ENCODE results near the gene PRADC1. TPM values are rescaled to one million over a fixed set of nuclear protein-coding genes. Genes with fewer than 3 reads are reported as not detected.
A peak's percentile ranks its signal among the peaks of the same experiment; 100 is the strongest.

Gene PRADC1
- polyA plus RNA-seq (2012; ENCODE audit: missing spikeins): 9.5 TPM

DNA sequence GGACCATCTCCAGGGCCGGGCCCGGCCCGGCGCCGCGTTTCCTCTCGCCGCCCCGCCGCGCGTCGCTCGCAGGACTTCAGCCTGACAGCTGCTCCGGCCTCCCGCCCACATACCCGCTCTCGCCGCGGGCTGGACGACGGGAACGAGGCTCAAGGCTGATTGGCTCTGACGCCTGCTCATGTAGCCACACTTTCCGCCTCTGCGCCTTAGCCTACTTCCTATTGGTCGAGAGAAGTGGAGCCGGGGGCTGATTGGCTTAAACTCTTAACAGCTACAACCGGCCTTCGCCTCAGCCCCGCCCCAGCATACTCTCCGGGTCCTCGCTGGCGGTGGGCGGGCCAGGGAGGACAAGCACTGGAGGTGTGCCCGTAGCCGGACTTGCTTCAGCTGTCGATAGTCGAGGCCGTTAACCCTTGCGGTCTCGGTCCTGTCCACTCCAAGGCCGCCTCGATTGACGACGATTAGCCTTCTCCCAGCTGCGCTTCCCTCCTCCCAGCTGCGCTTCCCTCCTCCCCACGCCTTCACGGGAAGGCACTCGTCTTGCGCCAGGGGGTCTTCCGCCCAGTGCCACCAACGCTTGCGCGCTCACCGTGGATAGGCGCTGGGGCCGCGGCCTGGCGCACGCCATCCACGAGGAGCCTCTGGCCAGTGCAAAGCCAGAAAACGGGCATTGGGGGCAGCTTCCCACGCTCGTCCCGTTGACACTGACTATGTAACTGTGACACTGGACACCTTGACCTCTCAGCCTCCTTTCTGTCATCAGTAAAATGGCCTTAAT lies at the start of gene PRADC1:
PRADC1 (minus strand) TSS at position 86 of the 778 bp plus-strand sequence; CDS start at position 7, 79 bp downstream.
- FAIRE-seq (peak; percentile 94), DNase-seq (ENCODE audit: insufficient read length) (peak; percentile 97)
- TF ChIP-seq POLR2AphosphoS5 (IDR thresholded peaks at IDR 0.05; ENCODE audit: low read depth, low read length) (peak; percentile 45; the same call in 1 of the 2 replicates), TAF1 (IDR thresholded peaks at IDR 0.05; ENCODE audit: borderline replicate concordance, low read depth, low read length) (no peak), POLR2A (IDR thresholded peaks at IDR 0.05; ENCODE audit: low read depth, low read length) (peak; percentile 62; the same call in 1 of the 2 replicates)

GRCh38 chr2:73281244-73281643 lies 48.2 kb upstream of the PRADC1 start:
- TF ChIP-seq POLR2AphosphoS5 (IDR thresholded peaks at IDR 0.05; ENCODE audit: low read depth, low read length): no peak
- no peak for TF ChIP-seq TAF1 (IDR thresholded peaks at IDR 0.05; ENCODE audit: borderline replicate concordance, low read depth, low read length)
- no peak for TF ChIP-seq POLR2A (IDR thresholded peaks at IDR 0.05; ENCODE audit: low read depth, low read length)
- no peak for DNase-seq (ENCODE audit: insufficient read length)

GRCh38 chr2:73279852-73280251 lies 46.8 kb upstream of the PRADC1 start:
- no peak for TF ChIP-seq POLR2AphosphoS5 (IDR thresholded peaks at IDR 0.05; ENCODE audit: low read depth, low read length)
- no peak for TF ChIP-seq TAF1 (IDR thresholded peaks at IDR 0.05; ENCODE audit: borderline replicate concordance, low read depth, low read length)
- no peak for TF ChIP-seq POLR2A (IDR thresholded peaks at IDR 0.05; ENCODE audit: low read depth, low read length)
- DNase-seq (ENCODE audit: insufficient read length): no peak
- no peak for FAIRE-seq

More at GRCh38 chr2:73281244-73281643, 48.2 kb upstream of the PRADC1 start:
- no peak for FAIRE-seq

DNA sequence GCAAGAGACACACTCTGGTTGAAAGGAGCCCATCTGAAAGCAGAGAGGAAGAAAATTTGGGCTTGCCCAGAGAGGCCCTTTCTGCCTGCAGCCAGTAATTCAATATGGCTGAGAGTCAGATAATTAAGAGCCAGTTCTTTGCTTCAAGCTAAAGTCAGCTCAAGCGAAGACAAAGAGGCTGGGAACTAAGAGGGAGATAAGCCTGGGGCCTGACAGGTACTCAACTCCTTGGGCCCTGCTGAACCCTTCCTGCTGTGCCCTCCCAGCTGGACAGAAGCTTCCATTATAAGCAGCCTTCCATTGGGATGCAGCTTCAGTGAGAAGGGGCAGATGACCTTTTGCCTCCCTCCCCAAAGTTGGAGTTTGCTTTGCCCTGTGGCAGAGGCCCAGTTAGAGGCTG lies 39.2 kb upstream of the PRADC1 start:
- FAIRE-seq (no peak), DNase-seq (ENCODE audit: insufficient read length) (no peak)
- TF ChIP-seq POLR2A (IDR thresholded peaks at IDR 0.05; ENCODE audit: low read depth, low read length): no peak
- no peak for TF ChIP-seq POLR2AphosphoS5 (IDR thresholded peaks at IDR 0.05; ENCODE audit: low read depth, low read length)
- TF ChIP-seq TAF1 (IDR thresholded peaks at IDR 0.05; ENCODE audit: borderline replicate concordance, low read depth, low read length): no peak

DNA sequence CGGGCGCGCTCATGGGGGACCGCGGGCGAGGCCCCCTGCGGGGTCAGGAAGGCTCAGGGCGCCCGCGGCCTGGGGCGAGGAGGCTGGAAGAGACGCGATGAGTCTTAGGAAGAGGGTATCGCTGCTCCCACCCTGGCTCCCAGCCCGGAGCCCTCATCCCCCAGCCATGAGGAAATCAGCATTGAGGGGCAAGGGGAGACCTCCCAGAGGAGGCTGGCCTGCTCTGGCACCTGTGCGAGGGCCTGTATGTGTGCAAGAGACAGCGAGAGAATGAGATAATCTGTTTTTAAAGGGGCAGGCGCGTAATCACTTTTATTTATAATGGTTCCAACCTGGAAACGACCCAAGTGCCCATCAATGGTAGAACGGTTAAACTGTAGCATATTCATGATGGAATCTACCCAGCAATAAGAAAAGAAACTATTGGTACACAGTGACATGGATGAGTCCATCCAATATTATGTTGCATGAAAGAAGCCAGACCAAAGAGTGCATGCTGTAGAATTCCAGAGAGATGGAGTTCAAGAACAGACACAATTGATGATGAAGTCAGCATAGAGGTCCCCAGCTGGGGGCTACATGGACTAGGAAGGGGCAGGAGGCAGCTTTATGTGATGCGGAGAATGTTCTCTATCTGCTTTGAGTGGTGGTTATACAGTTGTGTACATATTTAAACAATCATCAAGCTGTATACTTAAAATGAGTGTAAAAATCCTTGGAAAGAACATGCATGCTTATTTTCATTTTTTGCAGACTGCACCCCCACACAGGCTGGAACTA lies 36.8 kb upstream of the PRADC1 start:
- DNase-seq (ENCODE audit: insufficient read length): no peak
- TF ChIP-seq POLR2AphosphoS5 (IDR thresholded peaks at IDR 0.05; ENCODE audit: low read depth, low read length): no peak
- TF ChIP-seq TAF1 (IDR thresholded peaks at IDR 0.05; ENCODE audit: borderline replicate concordance, low read depth, low read length): no peak
- no peak for TF ChIP-seq POLR2A (IDR thresholded peaks at IDR 0.05; ENCODE audit: low read depth, low read length)
- no peak for FAIRE-seq

DNA sequence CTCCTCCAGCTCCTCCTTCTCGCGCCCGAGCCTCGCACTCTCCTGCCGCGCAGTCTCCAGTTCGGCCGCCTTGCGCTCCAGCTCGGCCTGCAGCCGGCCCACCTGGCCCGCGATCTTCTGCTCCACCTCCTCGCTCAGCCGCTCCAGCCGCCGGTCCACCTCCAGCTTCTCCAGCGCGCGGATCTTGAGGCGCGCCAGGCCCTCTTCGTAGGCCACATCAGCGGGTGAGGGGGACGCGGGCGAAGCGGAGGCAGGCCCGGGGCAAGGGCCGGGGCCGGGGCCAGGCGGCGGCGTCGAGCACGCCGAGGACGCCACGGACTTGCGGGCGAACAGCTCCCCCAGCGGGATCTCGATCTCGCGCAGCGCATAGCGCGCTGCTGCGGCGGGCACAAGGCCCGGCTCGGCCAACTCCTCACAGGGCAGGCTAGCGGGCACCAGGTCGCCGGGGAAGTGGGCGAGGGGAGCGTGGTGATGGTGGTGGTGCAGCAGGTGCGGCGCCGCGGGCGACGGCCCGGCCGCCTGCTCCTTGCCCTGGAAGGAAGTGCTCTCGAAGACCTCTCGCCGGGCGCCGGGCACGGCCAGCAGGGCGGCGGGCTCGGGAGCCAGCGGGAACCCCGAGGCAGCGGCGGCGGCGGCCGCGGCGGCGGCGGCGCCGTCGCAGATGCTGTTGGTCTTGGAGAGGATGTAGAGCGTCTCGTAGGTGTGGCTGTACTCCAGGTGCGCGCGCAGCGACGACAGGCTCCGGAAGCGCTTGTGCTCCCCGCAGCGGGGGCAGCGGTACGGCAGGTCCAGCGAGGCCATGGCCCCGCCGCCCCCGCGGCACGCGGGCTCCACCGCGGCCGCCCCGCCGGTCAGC lies 36.0 kb upstream of the PRADC1 start:
- DNase-seq (ENCODE audit: insufficient read length): no peak
- TF ChIP-seq TAF1 (IDR thresholded peaks at IDR 0.05; ENCODE audit: borderline replicate concordance, low read depth, low read length): no peak
- TF ChIP-seq POLR2AphosphoS5 (IDR thresholded peaks at IDR 0.05; ENCODE audit: low read depth, low read length): no peak
- no peak for TF ChIP-seq POLR2A (IDR thresholded peaks at IDR 0.05; ENCODE audit: low read depth, low read length)
- FAIRE-seq: no peak

GRCh38 chr2:73268366-73268829 lies 35.4 kb upstream of the PRADC1 start:
- DNase-seq (ENCODE audit: insufficient read length): no peak
- no peak for FAIRE-seq
- no peak for TF ChIP-seq TAF1 (IDR thresholded peaks at IDR 0.05; ENCODE audit: borderline replicate concordance, low read depth, low read length)
- TF ChIP-seq POLR2A (IDR thresholded peaks at IDR 0.05; ENCODE audit: low read depth, low read length): no peak
- no peak for TF ChIP-seq POLR2AphosphoS5 (IDR thresholded peaks at IDR 0.05; ENCODE audit: low read depth, low read length)

- FAIRE-seq: no peak
- TF ChIP-seq TAF1 (IDR thresholded peaks at IDR 0.05; ENCODE audit: borderline replicate concordance, low read depth, low read length) (no peak), POLR2AphosphoS5 (IDR thresholded peaks at IDR 0.05; ENCODE audit: low read depth, low read length) (no peak), POLR2A (IDR thresholded peaks at IDR 0.05; ENCODE audit: low read depth, low read length) (no peak)
- no peak for DNase-seq (ENCODE audit: insufficient read length)
Measured at GRCh38 chr2:73267008-73267407, 34.0 kb upstream of the PRADC1 start.

DNA sequence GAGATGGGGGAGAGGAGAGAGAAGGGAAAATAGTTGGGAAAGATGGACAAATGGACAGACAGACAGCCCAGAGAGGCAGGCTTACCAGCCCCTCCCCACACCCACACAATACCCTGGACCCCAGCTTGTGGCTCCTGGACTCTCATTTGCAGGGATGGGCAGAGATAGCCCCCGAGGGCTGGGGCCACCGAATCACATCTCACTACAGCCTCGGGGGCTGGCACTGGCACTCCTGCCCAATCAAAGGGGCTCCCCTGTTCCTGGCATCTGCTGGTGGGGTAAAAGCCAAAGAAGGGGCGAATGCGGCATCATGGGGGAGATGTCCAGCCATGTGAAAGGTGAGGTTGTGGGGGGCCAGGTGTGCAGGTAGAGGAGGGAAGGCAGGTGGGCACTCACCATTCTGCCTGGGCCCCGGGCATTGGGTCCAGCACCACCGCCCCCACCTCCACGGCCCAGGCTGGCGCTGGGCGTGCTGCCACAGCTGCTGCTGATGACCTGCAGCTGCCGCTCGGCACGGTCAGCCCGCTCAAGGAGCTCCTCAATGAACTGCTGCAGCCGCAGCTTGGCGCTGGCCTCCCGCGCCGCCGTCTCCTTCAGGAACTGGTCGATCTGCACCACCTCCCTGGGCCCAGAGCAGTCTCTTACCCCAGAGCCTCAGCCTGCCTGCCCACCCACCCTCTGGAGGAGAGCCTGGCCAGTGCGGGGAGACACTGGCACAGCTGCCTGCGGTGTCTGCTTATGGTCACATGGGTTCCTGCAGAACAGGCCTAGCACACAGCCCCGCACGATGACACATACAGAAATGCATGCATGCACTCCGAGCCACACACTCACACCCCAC lies 33.2 kb upstream of the PRADC1 start:
- DNase-seq (ENCODE audit: insufficient read length) (no peak), FAIRE-seq (no peak)
- no peak for TF ChIP-seq TAF1 (IDR thresholded peaks at IDR 0.05; ENCODE audit: borderline replicate concordance, low read depth, low read length)
- TF ChIP-seq POLR2AphosphoS5 (IDR thresholded peaks at IDR 0.05; ENCODE audit: low read depth, low read length): no peak
- TF ChIP-seq POLR2A (IDR thresholded peaks at IDR 0.05; ENCODE audit: low read depth, low read length): no peak

Data from GM12892 (cell line).